ENCODE results near the gene CPA3. TPM values are rescaled to one million over a fixed set of nuclear protein-coding genes. Genes with fewer than 3 reads are reported as not detected.

CPA3 gene
- total and polyA plus RNA-seq, 2 donors = 1.0 to 6.3 TPM

GRCh38 chr3:148828136-148828690 is 36.9 kb upstream of the CPA3 start:
- Histone ChIP-seq H3K36me3 (ENCODE audit: control insufficient read depth in 2 of 2, insufficient read depth in 2 of 2, low read length in 1 of 2) (no peaks in the 10 kb centered on the region), H3K27ac (ENCODE audit: low read depth in 1 of 2, low read length in 1 of 2) (no peak overlapping the region), H3K9me3 (ENCODE audit: control insufficient read depth in 2 of 2, insufficient read depth in 1 of 2, low read length in 1 of 2) (no peaks in the 10 kb centered on the region), H3K4me3 (ENCODE audit: low read length in 2 of 2) (no peak overlapping the region), H3K27me3 (ENCODE audit: control insufficient read depth in 2 of 2, insufficient read depth in 1 of 2, low read length in 1 of 2) (no peaks in the 10 kb centered on the region), H3K4me1 (ENCODE audit: control insufficient read depth in 2 of 2, insufficient read depth in 2 of 2, low read length in 2 of 2) (no peaks in the 10 kb centered on the region)
- 58% methylated on average over 4 of the region's 4 CpGs for WGBS
- DNase-seq (ENCODE audit: low read depth in 6 of 9, low spot score in 9 of 9) = no peak

- Histone ChIP-seq H3K27me3 (ENCODE audit: control insufficient read depth in 2 of 2, insufficient read depth in 1 of 2, low read length in 1 of 2) (no peaks in the 10 kb centered on the region), H3K4me3 (ENCODE audit: low read length in 2 of 2) (no peak overlapping the region), H3K27ac (ENCODE audit: low read depth in 1 of 2, low read length in 1 of 2) (no peak overlapping the region), H3K4me1 (ENCODE audit: control insufficient read depth in 2 of 2, insufficient read depth in 2 of 2, low read length in 2 of 2) (no peaks in the 10 kb centered on the region), H3K36me3 (ENCODE audit: control insufficient read depth in 2 of 2, insufficient read depth in 2 of 2, low read length in 1 of 2) (no peaks in the 10 kb centered on the region), H3K9me3 (ENCODE audit: control insufficient read depth in 2 of 2, insufficient read depth in 1 of 2, low read length in 1 of 2) (no peaks in the 10 kb centered on the region)
- DNase-seq (ENCODE audit: low read depth in 6 of 9, low spot score in 9 of 9) = no peak
- 81% methylated on average over 3 of the region's 3 CpGs for WGBS
These were observed 35.2 kb upstream of the CPA3 start for GRCh38 chr3:148829926-148830325.

GRCh38 chr3:148833223-148833622 is 31.9 kb upstream of the CPA3 start:
- H3K36me3 ChIP-seq (ENCODE audit: control insufficient read depth in 2 of 2, insufficient read depth in 2 of 2, low read length in 1 of 2) = no peaks in the 10 kb centered on the region
- 96% methylated on average over 3 of the region's 3 CpGs for WGBS
- H3K27ac ChIP-seq (ENCODE audit: low read depth in 1 of 2, low read length in 1 of 2) = no peak overlapping the region
- no peaks in the 10 kb centered on the region for H3K27me3 ChIP-seq (ENCODE audit: control insufficient read depth in 2 of 2, insufficient read depth in 1 of 2, low read length in 1 of 2)
- H3K4me3 ChIP-seq (ENCODE audit: low read length in 2 of 2) = no peak overlapping the region
- no peak for DNase-seq (ENCODE audit: low read depth in 6 of 9, low spot score in 9 of 9)
- no peaks in the 10 kb centered on the region for H3K9me3 ChIP-seq (ENCODE audit: control insufficient read depth in 2 of 2, insufficient read depth in 1 of 2, low read length in 1 of 2)
- H3K4me1 ChIP-seq (ENCODE audit: control insufficient read depth in 2 of 2, insufficient read depth in 2 of 2, low read length in 2 of 2) = no peaks in the 10 kb centered on the region

DNA sequence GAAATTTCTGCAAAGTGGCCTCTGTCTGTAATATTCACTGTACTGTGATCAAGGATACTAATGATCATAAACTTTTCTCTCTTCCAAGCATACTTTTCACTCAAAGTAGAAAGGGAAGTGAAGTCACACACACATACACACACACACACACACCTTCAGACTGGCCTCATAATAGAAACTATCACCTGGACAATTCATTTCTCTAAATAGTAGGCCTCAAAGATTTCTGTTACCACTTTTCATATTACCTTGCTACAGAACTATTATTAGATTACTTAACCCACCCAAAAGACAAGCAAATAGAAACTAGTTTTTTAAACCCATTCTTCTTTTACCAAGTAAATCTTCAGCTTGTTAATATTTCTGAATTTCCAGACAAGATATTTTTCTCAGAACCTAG is 25.3 kb upstream of the CPA3 start:
- Histone ChIP-seq H3K27ac (ENCODE audit: low read depth in 1 of 2, low read length in 1 of 2) (no peak overlapping the region), H3K36me3 (ENCODE audit: control insufficient read depth in 2 of 2, insufficient read depth in 2 of 2, low read length in 1 of 2) (no peaks in the 10 kb centered on the region), H3K4me3 (ENCODE audit: low read length in 2 of 2) (no peak overlapping the region)

GRCh38 chr3:148840451-148840850 is 24.6 kb upstream of the CPA3 start:
- DNase-seq (ENCODE audit: low read depth in 6 of 9, low spot score in 9 of 9) = no peak
- Histone ChIP-seq H3K9me3 (ENCODE audit: control insufficient read depth in 2 of 2, insufficient read depth in 1 of 2, low read length in 1 of 2) (no peaks in the 10 kb centered on the region), H3K4me3 (ENCODE audit: low read length in 2 of 2) (no peak overlapping the region), H3K36me3 (ENCODE audit: control insufficient read depth in 2 of 2, insufficient read depth in 2 of 2, low read length in 1 of 2) (no peaks in the 10 kb centered on the region), H3K4me1 (ENCODE audit: control insufficient read depth in 2 of 2, insufficient read depth in 2 of 2, low read length in 2 of 2) (no peaks in the 10 kb centered on the region), H3K27ac (ENCODE audit: low read depth in 1 of 2, low read length in 1 of 2) (no peak overlapping the region), H3K27me3 (ENCODE audit: control insufficient read depth in 2 of 2, insufficient read depth in 1 of 2, low read length in 1 of 2) (no peaks in the 10 kb centered on the region)
- WGBS = 90% methylated on average over 4 of the region's 4 CpGs

More for the DNA sequence above, 25.3 kb upstream of the CPA3 start:
- Histone ChIP-seq H3K4me1 (ENCODE audit: control insufficient read depth in 2 of 2, insufficient read depth in 2 of 2, low read length in 2 of 2) (no peaks in the 10 kb centered on the region), H3K9me3 (ENCODE audit: control insufficient read depth in 2 of 2, insufficient read depth in 1 of 2, low read length in 1 of 2) (no peaks in the 10 kb centered on the region), H3K27me3 (ENCODE audit: control insufficient read depth in 2 of 2, insufficient read depth in 1 of 2, low read length in 1 of 2) (no peaks in the 10 kb centered on the region)
- no peak for DNase-seq (ENCODE audit: low read depth in 6 of 9, low spot score in 9 of 9)

DNA sequence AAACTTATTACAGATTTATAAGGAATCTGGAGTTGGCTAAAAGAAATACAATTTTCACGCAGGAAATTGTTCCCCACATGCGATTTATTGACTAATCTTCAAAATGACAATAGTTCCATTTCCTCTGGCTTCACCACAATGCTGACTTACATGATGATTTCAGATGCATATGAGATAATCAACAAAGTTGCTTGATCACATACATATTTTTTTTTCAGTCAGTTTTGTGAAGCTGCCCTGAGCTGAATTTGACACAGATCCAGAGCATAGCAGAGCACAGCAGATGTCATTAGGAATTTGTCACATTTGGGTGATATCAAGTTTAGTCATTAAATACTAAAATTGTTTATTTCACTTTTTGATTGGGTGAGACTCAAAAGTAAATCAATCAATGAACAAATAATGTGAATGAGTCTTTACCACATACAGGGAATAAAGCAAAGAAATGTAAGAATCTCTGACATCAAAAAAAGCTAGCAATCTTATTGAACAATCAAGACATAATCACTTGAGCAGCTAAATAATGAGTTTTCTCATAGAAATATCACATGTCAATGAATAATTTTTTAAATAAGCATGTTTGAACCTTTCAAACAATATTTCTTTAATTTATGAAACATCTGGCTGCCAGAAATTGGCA is 19.2 kb upstream of the CPA3 start:
- 93% methylated on average over 2 of the region's 2 CpGs for WGBS
- no peaks in the 10 kb centered on the region for H3K36me3 ChIP-seq (ENCODE audit: control insufficient read depth in 2 of 2, insufficient read depth in 2 of 2, low read length in 1 of 2)
- no peaks in the 10 kb centered on the region for H3K4me1 ChIP-seq (ENCODE audit: control insufficient read depth in 2 of 2, insufficient read depth in 2 of 2, low read length in 2 of 2)
- DNase-seq (ENCODE audit: low read depth in 6 of 9, low spot score in 9 of 9) = no peak
- no peak overlapping the region for H3K27ac ChIP-seq (ENCODE audit: low read depth in 1 of 2, low read length in 1 of 2)
- H3K27me3 ChIP-seq (ENCODE audit: control insufficient read depth in 2 of 2, insufficient read depth in 1 of 2, low read length in 1 of 2) = no peaks in the 10 kb centered on the region
- H3K4me3 ChIP-seq (ENCODE audit: low read length in 2 of 2) = no peak overlapping the region
- no peaks in the 10 kb centered on the region for H3K9me3 ChIP-seq (ENCODE audit: control insufficient read depth in 2 of 2, insufficient read depth in 1 of 2, low read length in 1 of 2)

GRCh38 chr3:148847351-148847750 is 17.7 kb upstream of the CPA3 start:
- WGBS = 99% methylated on average over 1 of the region's 1 CpG
- H3K36me3 ChIP-seq (ENCODE audit: control insufficient read depth in 2 of 2, insufficient read depth in 2 of 2, low read length in 1 of 2) = no peaks in the 10 kb centered on the region
- DNase-seq (ENCODE audit: low read depth in 6 of 9, low spot score in 9 of 9) = no peak
- no peak overlapping the region for H3K4me3 ChIP-seq (ENCODE audit: low read length in 2 of 2)
- H3K9me3 ChIP-seq (ENCODE audit: control insufficient read depth in 2 of 2, insufficient read depth in 1 of 2, low read length in 1 of 2) = no peaks in the 10 kb centered on the region
- no peaks in the 10 kb centered on the region for H3K4me1 ChIP-seq (ENCODE audit: control insufficient read depth in 2 of 2, insufficient read depth in 2 of 2, low read length in 2 of 2)
- no peak overlapping the region for H3K27ac ChIP-seq (ENCODE audit: low read depth in 1 of 2, low read length in 1 of 2)
- H3K27me3 ChIP-seq (ENCODE audit: control insufficient read depth in 2 of 2, insufficient read depth in 1 of 2, low read length in 1 of 2) = no peaks in the 10 kb centered on the region

DNA sequence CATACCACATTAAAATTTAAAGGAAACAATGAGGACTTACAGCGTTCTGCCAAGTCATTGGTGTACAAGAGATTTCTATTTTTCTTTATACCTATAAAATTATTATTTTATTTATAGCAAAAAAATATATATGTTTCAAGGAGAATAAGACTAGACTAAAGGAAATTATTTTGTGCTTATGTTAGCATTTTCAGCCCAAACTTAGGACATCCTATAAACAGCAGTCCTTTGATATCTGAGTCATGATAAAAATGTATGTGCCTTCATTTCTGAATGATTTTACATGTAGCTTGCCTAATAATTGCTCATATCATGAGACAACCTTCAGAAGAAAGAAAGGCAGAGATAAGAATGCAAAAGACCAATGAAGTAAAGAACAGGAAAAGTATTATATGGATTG is 16.7 kb upstream of the CPA3 start:
- H3K4me1 ChIP-seq (ENCODE audit: control insufficient read depth in 2 of 2, insufficient read depth in 2 of 2, low read length in 2 of 2) = no peaks in the 10 kb centered on the region
- H3K9me3 ChIP-seq (ENCODE audit: control insufficient read depth in 2 of 2, insufficient read depth in 1 of 2, low read length in 1 of 2) = no peaks in the 10 kb centered on the region
- no peaks in the 10 kb centered on the region for H3K36me3 ChIP-seq (ENCODE audit: control insufficient read depth in 2 of 2, insufficient read depth in 2 of 2, low read length in 1 of 2)
- no peak overlapping the region for H3K27ac ChIP-seq (ENCODE audit: low read depth in 1 of 2, low read length in 1 of 2)
- 84% methylated on average over 1 of the region's 1 CpG for WGBS
- no peak for DNase-seq (ENCODE audit: low read depth in 6 of 9, low spot score in 9 of 9)
- H3K27me3 ChIP-seq (ENCODE audit: control insufficient read depth in 2 of 2, insufficient read depth in 1 of 2, low read length in 1 of 2) = no peaks in the 10 kb centered on the region
- H3K4me3 ChIP-seq (ENCODE audit: low read length in 2 of 2) = no peak overlapping the region

DNA sequence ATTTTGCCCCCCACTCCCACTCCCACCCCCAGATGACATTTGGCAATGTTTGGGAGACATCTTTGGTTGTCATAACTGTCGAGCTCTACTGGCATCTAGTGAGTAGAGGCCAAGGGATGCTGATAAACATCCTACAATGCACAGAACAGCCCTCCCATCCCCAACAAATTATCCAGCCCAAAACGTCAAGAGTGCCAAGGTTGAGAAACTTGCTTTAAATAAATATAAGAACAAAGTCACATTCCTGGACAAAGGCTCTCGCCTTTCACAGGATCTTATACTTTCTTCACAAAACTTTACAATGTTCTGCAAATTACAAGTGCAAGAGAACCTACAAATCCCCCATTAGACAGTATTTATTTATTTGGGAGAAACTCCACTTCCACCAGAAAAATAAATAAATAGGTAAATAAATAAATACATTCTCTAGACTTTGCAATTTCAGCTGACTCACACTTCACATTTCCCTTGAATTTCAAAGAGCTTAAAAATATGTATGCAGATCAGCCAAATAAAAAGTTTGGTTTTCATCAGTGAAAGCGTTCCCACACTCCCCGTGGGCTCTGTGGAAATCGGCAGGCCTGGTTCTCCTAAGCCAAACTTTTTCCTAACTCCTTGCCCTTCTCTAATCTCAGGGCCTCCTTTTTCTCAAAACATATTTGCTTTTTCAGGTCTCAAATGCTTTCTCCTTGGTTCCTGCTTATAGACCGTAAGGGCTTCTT is 12.7 kb upstream of the CPA3 start:
- DNase-seq (ENCODE audit: low read depth in 6 of 9, low spot score in 9 of 9) = no peak
- no peaks in the 10 kb centered on the region for H3K36me3 ChIP-seq (ENCODE audit: control insufficient read depth in 2 of 2, insufficient read depth in 2 of 2, low read length in 1 of 2)
- H3K9me3 ChIP-seq (ENCODE audit: control insufficient read depth in 2 of 2, insufficient read depth in 1 of 2, low read length in 1 of 2) = no peaks in the 10 kb centered on the region
- H3K27ac ChIP-seq (ENCODE audit: low read depth in 1 of 2, low read length in 1 of 2) = no peak overlapping the region
- WGBS = 91% methylated on average over 7 of the region's 7 CpGs
- H3K27me3 ChIP-seq (ENCODE audit: control insufficient read depth in 2 of 2, insufficient read depth in 1 of 2, low read length in 1 of 2) = no peaks in the 10 kb centered on the region
- H3K4me3 ChIP-seq (ENCODE audit: low read length in 2 of 2) = no peak overlapping the region
- H3K4me1 ChIP-seq (ENCODE audit: control insufficient read depth in 2 of 2, insufficient read depth in 2 of 2, low read length in 2 of 2) = no peaks in the 10 kb centered on the region

Data from thymus (tissue), 11 donors.